Smooth muscle cell (in vitro differentiated cells): ENCODE measurements around the gene GDPGP1. TPM values are rescaled to one million over a fixed set of nuclear protein-coding genes. Genes with fewer than 3 reads are reported as not detected.

Source experiments
- DNase-seq: peaks from one replicate; lab custom pipeline; 2025; ENCODE audit not compliant: unreplicated experiment; lab: John Stamatoyannopoulos, UW
- H2AFZ ChIP-seq: fragments of 200-600 bp; sonication (generic); 2 replicates; pipeline ENCODE4 v1.6.0; 2016; ENCODE audit warnings: antibody characterized with exemption, low read depth, mild to moderate bottlenecking
- H3F3A ChIP-seq: fragments of 200-600 bp; sonication (generic); 2 replicates; pipeline ENCODE4 v1.6.0; 2017; ENCODE audit warnings: antibody characterized with exemption, low read depth
- H3K27ac ChIP-seq: fragments of 200-600 bp; sonication (generic); 2 replicates; pipeline ENCODE4 v1.5.1; 2016; ENCODE audit warnings: low read depth, mild to moderate bottlenecking
- H3K27me3 ChIP-seq: fragments of 200-600 bp; sonication (generic); 2 replicates; pipeline ENCODE4 v1.6.1; 2016; ENCODE audit warnings: low read depth, mild to moderate bottlenecking
- H3K36me3 ChIP-seq: fragments of 200-600 bp; sonication (generic); 2 replicates; pipeline ENCODE4 v1.5.1; 2016; ENCODE audit warnings: low read depth
- H3K4me1 ChIP-seq: fragments of 200-600 bp; sonication (generic); 2 replicates; pipeline ENCODE4 v1.5.1; 2016; ENCODE audit warnings: low read depth
- H3K4me2 ChIP-seq: fragments of 200-600 bp; sonication (generic); 2 replicates; pipeline ENCODE4 v1.6.0; 2016; ENCODE audit warnings: mild to moderate bottlenecking
- H3K4me3 ChIP-seq: fragments of 200-600 bp; sonication (generic); 2 replicates; pipeline ENCODE4 v1.5.1; 2016; ENCODE audit warnings: mild to moderate bottlenecking
- H3K79me2 ChIP-seq: fragments of 200-600 bp; sonication (generic); 2 replicates; pipeline ENCODE4 v1.6.0; 2016; ENCODE audit warnings: low read depth, mild to moderate bottlenecking
- H3K9ac ChIP-seq: fragments of 200-600 bp; sonication (generic); 2 replicates; pipeline ENCODE4 v1.6.0; 2016; ENCODE audit warnings: low read depth
- H3K9me3 ChIP-seq: fragments of 200-600 bp; sonication (generic); replicated peaks from 2 replicates; pipeline ENCODE4 v1.5.1; 2016; ENCODE audit warnings: low read depth
- H4K20me1 ChIP-seq: fragments of 200-600 bp; sonication (generic); 2 replicates; pipeline ENCODE4 v1.6.0; 2016; ENCODE audit warnings: low read depth
- CTCF ChIP-seq: fragments of 200-600 bp; sonication (generic); IDR thresholded peaks from 2 replicates; pipeline ENCODE4 v1.5.1; 2017; ENCODE audit warnings: borderline replicate concordance, mild to moderate bottlenecking, antibody characterized with exemption; ENCODE audit not compliant: insufficient read depth, poor library complexity, severe bottlenecking
- WGBS: methylation state at CpG from one replicate; pipeline ENCODE4 v1.1.7; 2016; ENCODE audit warnings: low lambda C conversion rate; 5-methylcytosine and 5-hydroxymethylcytosine counted together
- polyA plus RNA-seq: library from polyadenylated mRNA; unstranded; fragments of >200 nt; fragmentation: Nextera tagmentation; extraction: Ambion mirVana; gene quantifications from 2 replicates; pipeline ENCODE4 v1.2.1, GENCODE V29; 2016
- small RNA-seq: library from RNA; depleted of rRNA; stranded (forward); fragments of <200 nt; gene quantifications from one replicate; pipeline ENCODE3, GENCODE V24; 2014
- total RNA-seq: library from RNA; depleted of rRNA; stranded (reverse); fragments of >200 nt; gene quantifications from 2 replicates; pipeline ENCODE4 v1.2.3, GENCODE V29; 2014

Gene GDPGP1
- total and polyA plus RNA-seq, 2 experiments from 2014 or later = 0.09 to 0.21 TPM

GRCh38 chr15:90295270-90295648 lies 61.2 kb downstream of the GDPGP1 start:
- no peak overlapping the region for H3K4me3 ChIP-seq
- H3K9ac ChIP-seq = no peak overlapping the region
- TF ChIP-seq CTCF = no peak
- no peaks in the 10 kb centered on the region for H3F3A ChIP-seq
- DNase-seq = no peak
- peaks cover 5% of the 10 kb centered on the region for H3K9me3 ChIP-seq
- no peak overlapping the region for H2AFZ ChIP-seq
- H3K36me3 ChIP-seq = no peaks in the 10 kb centered on the region
- no peaks in the 10 kb centered on the region for H3K4me1 ChIP-seq
- no peaks in the 10 kb centered on the region for H3K79me2 ChIP-seq
- no peaks in the 10 kb centered on the region for H3K27me3 ChIP-seq
- no peaks in the 10 kb centered on the region for H4K20me1 ChIP-seq
- 79% methylated on average over 9 of the region's 10 CpGs for WGBS
- no peak overlapping the region for H3K4me2 ChIP-seq
- H3K27ac ChIP-seq = no peak overlapping the region

Small RNAs within 50 kb of the gene (small RNA-seq; reads per million reads assigned to genes)
- gene AC091167.3 = not detected
- gene RN7SL736P = not detected

Other genes starting within 250 kb of the GDPGP1 start
- 8.6 and 20.8 TPM in 2 replicates for gene ZNF710, start 232.9 kb upstream of the GDPGP1 start, total RNA-seq
- 10.4 and 14.8 TPM in 2 replicates for gene ZNF710, start 232.9 kb upstream of the GDPGP1 start, polyA plus RNA-seq
- gene IDH2, start 131.7 kb upstream of the GDPGP1 start, total RNA-seq = 67.9 and 82.9 TPM in 2 replicates
- gene IDH2, start 131.7 kb upstream of the GDPGP1 start, polyA plus RNA-seq = 265 and 278 TPM in 2 replicates
- gene SEMA4B, start 32.9 kb upstream of the GDPGP1 start, total RNA-seq = 26.5 and 29.6 TPM in 2 replicates
- 51.4 and 57.1 TPM in 2 replicates for gene SEMA4B, start 32.9 kb upstream of the GDPGP1 start, polyA plus RNA-seq
- gene CIB1, start 268 bp upstream of the GDPGP1 start, total RNA-seq = 33.9 and 37.3 TPM in 2 replicates
- gene CIB1, start 268 bp upstream of the GDPGP1 start, polyA plus RNA-seq = 110 and 132 TPM in 2 replicates
- 0.36 TPM in 1 of 2 replicates, not detected in the other for gene TTLL13, start 15.3 kb downstream of the GDPGP1 start, total RNA-seq
- gene TTLL13, start 15.3 kb downstream of the GDPGP1 start, polyA plus RNA-seq = 0.15 and 0.19 TPM in 2 replicates
- gene NGRN, start 31.5 kb downstream of the GDPGP1 start, total RNA-seq = 51.1 and 54.8 TPM in 2 replicates
- gene NGRN, start 31.5 kb downstream of the GDPGP1 start, polyA plus RNA-seq = 70.3 and 71.5 TPM in 2 replicates
- gene ZNF774, start 118.1 kb downstream of the GDPGP1 start, total RNA-seq = 0.90 and 2.3 TPM in 2 replicates
- gene ZNF774, start 118.1 kb downstream of the GDPGP1 start, polyA plus RNA-seq = 0.08 and 1.3 TPM in 2 replicates
- 184 and 185 TPM in 2 replicates for gene IQGAP1, start 154.0 kb downstream of the GDPGP1 start, total RNA-seq
- gene IQGAP1, start 154.0 kb downstream of the GDPGP1 start, polyA plus RNA-seq = 59.3 and 80.8 TPM in 2 replicates